GM21390 (cell line): ENCODE data around the gene ROCK2.

Experiments
- ATAC-seq: cut with Tn5 transposase; IDR thresholded peaks from one replicate; pipeline ENCODE4 v1.9.1; 2021; ENCODE audit not compliant: unreplicated experiment

ROCK2 gene

GRCh38 chr2:11131166-11131920 lies 213.1 kb downstream of the ROCK2 start:
- ATAC-seq, result no peak
